A549 (cell line): ENCODE results near the gene GKN1.

Experiments used
- CHD4 ChIP-seq: fragments of 200-600 bp; sonication (generic); IDR thresholded peaks from 2 replicates; pipeline ENCODE4 v1.6.1; 2016; ENCODE audit warnings: antibody characterized with exemption, mild to moderate bottlenecking, borderline replicate concordance
- CTCF ChIP-seq: fragments of >200 bp; sonication (Bioruptor Twin); formaldehyde crosslinking; IDR thresholded peaks from 3 replicates; pipeline ENCODE4 v1.5.1; 2016
- E2F6 ChIP-seq: IDR thresholded peaks from 2 replicates; pipeline ENCODE4 v1.6.1; 2012; ENCODE audit warnings: low read depth, borderline replicate concordance
- HDAC2 ChIP-seq: fragments of 200-600 bp; sonication (generic); IDR thresholded peaks from 2 replicates; pipeline ENCODE4 v1.6.1; 2016
- KDM1A ChIP-seq: fragments of 200-600 bp; sonication (generic); IDR thresholded peaks from 2 replicates; pipeline ENCODE4 v1.6.1; 2016; ENCODE audit warnings: low read depth, mild to moderate bottlenecking
- MAZ ChIP-seq: fragments of 150-350 bp; IDR thresholded peaks from 2 replicates; pipeline ENCODE4 v1.6.1; 2014; ENCODE audit warnings: antibody characterized with exemption, low read depth, low read length, borderline replicate concordance
- POLR2A ChIP-seq: IDR thresholded peaks from 2 replicates; pipeline ENCODE4 v1.6.1; 2012; ENCODE audit warnings: mild to moderate bottlenecking, low read length
- POLR2AphosphoS2 ChIP-seq: conservative IDR thresholded peaks from 2 replicates; pipeline ENCODE4 v1.6.1; 2012; ENCODE audit warnings: low read length, improper control_type of control experiment, inconsistent platforms
- RCOR1 ChIP-seq: fragments of 150-350 bp; IDR thresholded peaks from 2 replicates; pipeline ENCODE4 v1.6.1; 2014; ENCODE audit warnings: antibody characterized with exemption, low read length, low read depth
- RFX5 ChIP-seq: fragments of 450-650 bp; IDR thresholded peaks from 2 replicates; pipeline ENCODE4 v1.7.1; 2014; ENCODE audit warnings: antibody characterized with exemption, mild to moderate bottlenecking, moderate library complexity
- SREBF2 ChIP-seq: fragments of 450-650 bp; IDR thresholded peaks from 2 replicates; pipeline ENCODE4 v1.6.1; 2014; ENCODE audit warnings: mild to moderate bottlenecking, moderate library complexity
- TF ChIP-seq, protein P1 (sequence below): fragments of 450-650 bp; IDR thresholded peaks from 2 replicates; pipeline ENCODE4 v1.6.1; 2014; ENCODE audit warnings: antibody characterized with exemption
- TF ChIP-seq, protein P2 (sequence below): fragments of 150-350 bp; IDR thresholded peaks from 2 replicates; pipeline ENCODE4 v1.6.1; 2014; ENCODE audit warnings: low read depth, mild to moderate bottlenecking, low read length

- TF ChIP-seq HDAC2 (no peak), CTCF (no peak), CHD4 (no peak), RFX5 (no peak), POLR2A (no peak), KDM1A (no peak), RCOR1 (no peak), E2F6 (no peak), POLR2AphosphoS2 (no peak), SREBF2 (no peak), MAZ (no peak)
- TF ChIP-seq, protein P1, sequence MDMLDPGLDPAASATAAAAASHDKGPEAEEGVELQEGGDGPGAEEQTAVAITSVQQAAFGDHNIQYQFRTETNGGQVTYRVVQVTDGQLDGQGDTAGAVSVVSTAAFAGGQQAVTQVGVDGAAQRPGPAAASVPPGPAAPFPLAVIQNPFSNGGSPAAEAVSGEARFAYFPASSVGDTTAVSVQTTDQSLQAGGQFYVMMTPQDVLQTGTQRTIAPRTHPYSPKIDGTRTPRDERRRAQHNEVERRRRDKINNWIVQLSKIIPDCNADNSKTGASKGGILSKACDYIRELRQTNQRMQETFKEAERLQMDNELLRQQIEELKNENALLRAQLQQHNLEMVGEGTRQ = no peak
- TF ChIP-seq, protein P2, sequence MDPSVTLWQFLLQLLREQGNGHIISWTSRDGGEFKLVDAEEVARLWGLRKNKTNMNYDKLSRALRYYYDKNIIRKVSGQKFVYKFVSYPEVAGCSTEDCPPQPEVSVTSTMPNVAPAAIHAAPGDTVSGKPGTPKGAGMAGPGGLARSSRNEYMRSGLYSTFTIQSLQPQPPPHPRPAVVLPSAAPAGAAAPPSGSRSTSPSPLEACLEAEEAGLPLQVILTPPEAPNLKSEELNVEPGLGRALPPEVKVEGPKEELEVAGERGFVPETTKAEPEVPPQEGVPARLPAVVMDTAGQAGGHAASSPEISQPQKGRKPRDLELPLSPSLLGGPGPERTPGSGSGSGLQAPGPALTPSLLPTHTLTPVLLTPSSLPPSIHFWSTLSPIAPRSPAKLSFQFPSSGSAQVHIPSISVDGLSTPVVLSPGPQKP = no peak
Observed at GRCh38 chr2:68975844-68976243, 1.4 kb downstream of the GKN1 start.
